ENCODE measurements around the gene GPR158. TPM values are rescaled to one million over a fixed set of nuclear protein-coding genes. Genes with fewer than 3 reads are reported as not detected.
A peak's percentile ranks its signal among the peaks of the same experiment; 100 is the strongest.

GPR158 gene
- total and polyA plus RNA-seq, 9 of the 15 experiments (the other 6 are each of a cell fraction or from before 2014, with no cell fraction given), result 4.0 to 7.6 (median 5.0) TPM

- no peak for TF ChIP-seq PREB (CRISPR knock-in tag; IDR thresholded peaks at IDR 0.05)
- peak; percentile 90 for TF ChIP-seq EGR1 (conservative IDR thresholded peaks at IDR 0.05)
- TF ChIP-seq TBP (optimal IDR thresholded peaks at IDR 0.05; ENCODE audit: low read depth, low read length), result peak; percentile 43
- TF ChIP-seq FOXA3 (CRISPR knock-in tag; conservative IDR thresholded peaks at IDR 0.05 in 1 of 2, IDR thresholded peaks at IDR 0.05 in 1 of 2), result 0 out of 4 replicates have a peak, but pooled peaks of 1 of the 2 experiments have one; percentile 33
- TF ChIP-seq PYGO2 (tag; IDR thresholded peaks at IDR 0.05), result no peak
- TF ChIP-seq PRMT5 (CRISPR knock-in tag; IDR thresholded peaks at IDR 0.05), result peak; percentile 84; the same call in 1 of the 2 replicates
- TF ChIP-seq ZNF639 (CRISPR knock-in tag; conservative IDR thresholded peaks at IDR 0.05 in 1 of 2, IDR thresholded peaks at IDR 0.05 in 1 of 2), result 0 out of 4 replicates have a peak, but pooled peaks of 1 of the 2 experiments have one; percentile 52
- TF ChIP-seq RBM25 (IDR thresholded peaks at IDR 0.05; ENCODE audit: low read depth, low read length, severe bottlenecking), result peak; percentile 13
- no peak for TF ChIP-seq DDX20 (tag; IDR thresholded peaks at IDR 0.05; ENCODE audit: low read depth)
- no peak for TF ChIP-seq JUND (IDR thresholded peaks at IDR 0.05; ENCODE audit: borderline replicate concordance, low read depth, low read length)
- no peak; the same call in 2 of the 3 replicates for TF ChIP-seq JUND (tag; IDR thresholded peaks at IDR 0.05; ENCODE audit: borderline replicate concordance, low read depth, low read length)
- peak in 1 of 3 experiments; percentile 73 for TF ChIP-seq YY1 (IDR thresholded peaks at IDR 0.05; ENCODE audit: borderline replicate concordance in 1 of 3, control insufficient read depth in 1 of 3, extremely low read depth in 1 of 3, insufficient read depth in 3 of 3, insufficient read length in 1 of 3, insufficient replicate concordance in 2 of 3, low read depth in 1 of 3, low read length in 2 of 3)
- TF ChIP-seq AFF1 (IDR thresholded peaks at IDR 0.05; ENCODE audit: low read depth in 1 of 2, partially characterized antibody in 2 of 2), result peak in 1 of 2 experiments; percentile 79
- TF ChIP-seq ZBTB33 (CRISPR knock-in tag; IDR thresholded peaks at IDR 0.05), result peak; percentile 45
- 0 out of 4 replicates have a peak, but pooled peaks of 1 of the 2 experiments have one; percentile 21 for TF ChIP-seq HDAC1 (IDR thresholded peaks at IDR 0.05)
These were observed at the start of gene GPR158 (continued) for GRCh38 chr10:25174461-25175230.
